Ascending aorta (tissue), 2 donors: ENCODE measurements around the gene OSBPL9. TPM values are rescaled to one million over a fixed set of nuclear protein-coding genes. Genes with fewer than 3 reads are reported as not detected.

Experiments used
- DNase-seq, 2 donors: peaks; one replicate each; pipeline ENCODE4 v3.0.0-alpha.2; 2019; ENCODE audit warnings: low spot score in 2 of 2
- H3K27ac ChIP-seq, 2 donors: fragments of 200-600 bp; sonication (generic); one replicate each; pipeline ENCODE4 v1.5.1; 2016 to 2017; ENCODE audit warnings: mild to moderate bottlenecking in 1 of 2
- H3K27me3 ChIP-seq: fragments of 200-600 bp; sonication (generic); one replicate; pipeline ENCODE4 v1.5.1; 2017
- H3K36me3 ChIP-seq, 2 donors: fragments of 200-600 bp; sonication (generic); one replicate each; pipeline ENCODE4 v1.5.1; 2016
- H3K4me1 ChIP-seq, 2 donors: fragments of 200-600 bp; sonication (generic); one replicate each; pipeline ENCODE4 v1.5.1; 2016 to 2017; ENCODE audit warnings: mild to moderate bottlenecking in 1 of 2
- H3K4me3 ChIP-seq, 2 donors: fragments of 200-600 bp; sonication (generic); one replicate each; pipeline ENCODE4 v1.5.1; 2016 to 2017; ENCODE audit warnings: mild to moderate bottlenecking in 1 of 2
- H3K9me3 ChIP-seq, 2 donors: fragments of 200-600 bp; sonication (generic); one replicate each; pipeline ENCODE4 v1.5.1; 2016
- CTCF ChIP-seq, 3 experiments: fragments of 200-600 bp in 2 of 3; fragments of 450-650 bp in 1 of 3; sonication (generic) in 2 of 3; IDR thresholded peaks; one replicate each; pipeline ENCODE4 v1.5.1; 2016 to 2019; ENCODE audit warnings: antibody characterized with exemption in 3 of 3, mild to moderate bottlenecking in 1 of 3, moderate library complexity in 1 of 3
- intact Hi-C: fragments of 100-400 bp; cut with DNase I; formaldehyde crosslinking; loops from one replicate; pipeline ENCODE4 v1.15.1; 2023
- total RNA-seq: library from RNA; depleted of rRNA; stranded (reverse); fragments of >200 nt; gene quantifications from one replicate; pipeline ENCODE4 v1.1.0, GENCODE V29; 2016

Gene OSBPL9
- total RNA-seq, 1 donor from 2014 or later, result 101 TPM

- TF ChIP-seq CTCF (IDR thresholded peaks at IDR 0.05), result no peak
- H3K27ac ChIP-seq, result peak overlapping the region; percentile 91 to 92
- H3K4me1 ChIP-seq, result peaks cover 5 to 29% of the 10 kb centered on the region in 2 donors
- no peaks in the 10 kb centered on the region for H3K9me3 ChIP-seq
- intact Hi-C loops, result loop anchor here (5.0 to 10.0 kb wide), 6 partner anchors 56 to 651 kb away; partner anchors contain the start of genes NRDC and RNF11
- peak overlapping the region; percentile 81 to 86 for H3K4me3 ChIP-seq
- no peak for DNase-seq
- no peaks in the 10 kb centered on the region for H3K27me3 ChIP-seq
- no peaks in the 10 kb centered on the region for H3K36me3 ChIP-seq
These were observed 1.8 kb downstream of the OSBPL9 start for GRCh38 chr1:51618715-51619114.

DNA sequence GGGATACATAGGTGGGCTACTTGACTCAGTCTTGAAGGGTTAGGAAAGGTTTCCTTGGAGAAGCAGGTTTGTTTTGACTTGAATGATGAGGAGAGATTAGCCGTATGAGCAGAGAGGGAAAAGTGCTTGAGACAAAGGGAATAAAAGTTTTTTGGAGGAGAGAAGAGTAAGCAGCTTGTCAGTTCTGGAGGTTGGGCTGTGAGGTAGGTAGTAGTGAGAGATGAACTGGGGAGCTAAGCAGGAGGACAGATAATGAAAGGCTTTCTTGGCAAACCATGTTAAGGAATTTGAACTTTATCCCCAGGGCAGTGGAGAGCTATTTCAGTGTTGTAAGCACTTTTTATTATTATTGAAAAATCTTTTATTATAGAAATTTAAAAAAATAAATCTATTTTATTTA lies 3.6 kb downstream of the OSBPL9 start:
- peak overlapping the region; percentile 91 to 92 for H3K27ac ChIP-seq
- H3K4me3 ChIP-seq, result peak overlapping the region in 1 of 2 donors; percentile 81
- DNase-seq, result no peak
- no peak for TF ChIP-seq CTCF (IDR thresholded peaks at IDR 0.05)
- no peaks in the 10 kb centered on the region for H3K9me3 ChIP-seq
- peaks cover 5 to 34% of the 10 kb centered on the region in 2 donors for H3K4me1 ChIP-seq
- H3K36me3 ChIP-seq, result no peaks in the 10 kb centered on the region
- intact Hi-C loops, result loop anchor here (5.0 kb wide), 1 partner anchor 62 kb away; no protein-coding TSS in a partner anchor
- no peaks in the 10 kb centered on the region for H3K27me3 ChIP-seq

- intact Hi-C loops, result loop anchor here (5.0 kb wide), 1 partner anchor 61 kb away; no protein-coding TSS in a partner anchor
- peak overlapping the region; percentile 91 to 92 for H3K27ac ChIP-seq
These were observed 4.3 kb downstream of the OSBPL9 start for GRCh38 chr1:51621161-51621560.

GRCh38 chr1:51621841-51622454 lies 5.1 kb downstream of the OSBPL9 start:
- intact Hi-C loops, result loop anchor here (5.0 kb wide), 1 partner anchor 60 kb away; no protein-coding TSS in a partner anchor
- H3K4me3 ChIP-seq, result no peak overlapping the region
- TF ChIP-seq CTCF (IDR thresholded peaks at IDR 0.05), result no peak
- H3K36me3 ChIP-seq, result no peaks in the 10 kb centered on the region
- no peaks in the 10 kb centered on the region for H3K9me3 ChIP-seq
- peak overlapping the region; percentile 54 to 91 for H3K27ac ChIP-seq
- H3K27me3 ChIP-seq, result no peaks in the 10 kb centered on the region
- no peak for DNase-seq
- peaks cover 5 to 36% of the 10 kb centered on the region in 2 donors for H3K4me1 ChIP-seq

More at GRCh38 chr1:51621161-51621560, 4.3 kb downstream of the OSBPL9 start:
- no peak for DNase-seq
- TF ChIP-seq CTCF (IDR thresholded peaks at IDR 0.05), result no peak
- H3K4me3 ChIP-seq, result peak overlapping the region in 1 of 2 donors; percentile 11
- H3K4me1 ChIP-seq, result peaks cover 5 to 32% of the 10 kb centered on the region in 2 donors
- no peaks in the 10 kb centered on the region for H3K9me3 ChIP-seq
- H3K36me3 ChIP-seq, result no peaks in the 10 kb centered on the region
- no peaks in the 10 kb centered on the region for H3K27me3 ChIP-seq

DNA sequence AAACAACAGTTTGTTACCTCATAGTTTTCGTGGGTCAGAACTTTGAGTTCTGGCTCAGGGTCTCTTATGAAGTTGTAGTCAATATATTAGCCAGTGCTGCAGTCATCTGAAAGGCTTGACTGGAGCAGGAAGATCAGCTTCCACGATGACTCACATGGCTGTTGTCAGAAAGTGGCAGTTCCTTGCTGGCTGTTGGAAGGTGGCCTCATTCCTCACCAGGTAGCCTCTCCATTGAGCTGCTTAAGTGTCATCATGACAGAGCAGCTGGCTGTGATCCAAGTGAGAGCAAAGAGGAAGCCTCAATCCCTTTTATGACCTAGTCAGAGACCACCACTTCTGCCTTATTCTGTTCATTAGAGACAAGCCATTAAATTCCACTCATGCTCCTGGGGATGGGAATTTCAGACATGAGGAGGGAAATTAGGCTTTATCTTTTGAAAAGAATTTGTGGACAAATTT lies 5.6 kb downstream of the OSBPL9 start:
- Histone ChIP-seq H3K27ac (peak overlapping the region; percentile 54 to 91), H3K36me3 (no peaks in the 10 kb centered on the region), H3K4me1 (peaks cover 5 to 36% of the 10 kb centered on the region in 2 donors), H3K9me3 (no peaks in the 10 kb centered on the region), H3K4me3 (no peak overlapping the region), H3K27me3 (no peaks in the 10 kb centered on the region)
- intact Hi-C loops, result loop anchor here (5.0 kb wide), 1 partner anchor 60 kb away; no protein-coding TSS in a partner anchor
- TF ChIP-seq CTCF (IDR thresholded peaks at IDR 0.05), result no peak
- DNase-seq, result peak in 1 of 2 donors; percentile 87
